NT2/D1 (cell line): ENCODE data around the gene MAML3.

Experiments
- YY1 ChIP-seq: IDR thresholded peaks from 2 replicates; pipeline ENCODE4 v1.6.1; 2011; ENCODE audit not compliant: insufficient read length, insufficient read depth
- ZNF274 ChIP-seq: IDR thresholded peaks from 2 replicates; pipeline ENCODE4 v1.6.1; 2011; ENCODE audit warnings: mild to moderate bottlenecking, low read depth, low read length

- no peak for TF ChIP-seq YY1
- no peak for TF ChIP-seq ZNF274
Measured at GRCh38 chr4:140094438-140095420, 59.3 kb downstream of the MAML3 start.
